ENCODE results near the gene MAP4K2.

Gene MAP4K2

DNA sequence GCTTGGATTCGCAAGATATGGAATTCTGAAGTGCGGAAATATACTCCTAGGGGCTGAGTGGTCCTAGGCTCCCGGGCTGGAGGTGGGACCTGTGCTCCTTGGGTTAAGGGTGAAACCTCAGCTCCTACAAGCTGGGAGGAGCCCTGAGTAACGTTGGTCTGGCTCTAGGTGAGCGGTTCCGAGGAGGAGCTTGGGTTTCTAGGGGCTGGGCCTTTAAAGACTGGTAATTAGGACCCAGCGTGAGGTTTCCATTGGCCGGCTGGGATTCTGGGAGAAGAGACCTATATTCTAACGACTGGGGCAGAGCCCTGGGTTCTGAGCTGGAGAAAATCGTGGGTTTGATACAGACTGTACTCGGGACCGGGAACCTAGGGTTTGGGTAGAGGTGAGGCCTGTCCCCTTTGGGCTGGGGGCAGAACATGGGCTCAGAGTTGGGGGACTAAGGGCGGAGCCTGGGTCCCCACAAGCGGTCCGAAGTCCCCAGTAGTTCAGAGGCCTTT lies 882 bp upstream of the MAP4K2 start:
- peak overlapping the region; percentile 94 for H3K27ac ChIP-seq
- TF ChIP-seq, protein P1, sequence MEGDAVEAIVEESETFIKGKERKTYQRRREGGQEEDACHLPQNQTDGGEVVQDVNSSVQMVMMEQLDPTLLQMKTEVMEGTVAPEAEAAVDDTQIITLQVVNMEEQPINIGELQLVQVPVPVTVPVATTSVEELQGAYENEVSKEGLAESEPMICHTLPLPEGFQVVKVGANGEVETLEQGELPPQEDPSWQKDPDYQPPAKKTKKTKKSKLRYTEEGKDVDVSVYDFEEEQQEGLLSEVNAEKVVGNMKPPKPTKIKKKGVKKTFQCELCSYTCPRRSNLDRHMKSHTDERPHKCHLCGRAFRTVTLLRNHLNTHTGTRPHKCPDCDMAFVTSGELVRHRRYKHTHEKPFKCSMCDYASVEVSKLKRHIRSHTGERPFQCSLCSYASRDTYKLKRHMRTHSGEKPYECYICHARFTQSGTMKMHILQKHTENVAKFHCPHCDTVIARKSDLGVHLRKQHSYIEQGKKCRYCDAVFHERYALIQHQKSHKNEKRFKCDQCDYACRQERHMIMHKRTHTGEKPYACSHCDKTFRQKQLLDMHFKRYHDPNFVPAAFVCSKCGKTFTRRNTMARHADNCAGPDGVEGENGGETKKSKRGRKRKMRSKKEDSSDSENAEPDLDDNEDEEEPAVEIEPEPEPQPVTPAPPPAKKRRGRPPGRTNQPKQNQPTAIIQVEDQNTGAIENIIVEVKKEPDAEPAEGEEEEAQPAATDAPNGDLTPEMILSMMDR (conservative IDR thresholded peaks at IDR 0.05): no peak

DNA sequence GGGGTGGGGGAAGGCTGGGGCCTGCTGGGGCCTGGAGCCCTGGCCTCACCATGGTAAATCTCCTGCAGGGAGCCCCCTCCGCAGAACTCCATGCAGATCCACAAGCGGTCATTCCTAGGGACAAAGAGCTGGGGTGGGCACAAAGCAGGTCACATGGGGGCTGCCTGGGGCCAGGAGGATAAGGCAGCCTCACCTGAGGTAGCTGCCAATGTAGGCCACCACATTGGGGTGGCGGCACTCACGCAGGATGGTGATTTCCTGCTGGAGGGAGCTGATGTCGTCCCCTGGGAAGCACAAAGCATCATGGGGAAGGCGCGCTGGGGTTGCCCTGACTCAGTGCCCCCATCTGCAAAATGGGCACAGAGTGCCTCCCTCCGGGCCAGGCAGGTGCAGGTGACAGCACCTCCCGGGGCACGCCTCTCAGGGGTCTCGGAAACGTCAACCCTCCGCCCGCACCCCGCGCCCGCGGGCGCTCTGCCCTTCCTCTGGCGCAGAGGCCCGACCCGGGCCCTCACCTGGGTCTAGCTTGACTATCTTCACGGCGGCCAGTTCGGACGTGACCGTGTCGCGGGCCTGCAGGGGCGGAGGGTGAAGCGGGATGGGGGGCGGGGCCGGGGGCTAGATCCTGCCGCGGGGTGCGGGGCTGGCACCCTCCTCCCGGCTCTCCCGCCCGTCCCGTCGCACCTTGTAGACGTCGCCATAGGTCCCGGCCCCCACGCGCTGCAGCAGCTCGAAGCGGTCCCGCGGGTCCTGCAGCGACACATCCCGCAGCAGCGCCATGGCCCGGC lies 450 bp downstream of the MAP4K2 start:
- TF ChIP-seq, protein P1 (conservative IDR thresholded peaks at IDR 0.05): no peak
- peak overlapping the region; percentile 94 for H3K27ac ChIP-seq

DNA sequence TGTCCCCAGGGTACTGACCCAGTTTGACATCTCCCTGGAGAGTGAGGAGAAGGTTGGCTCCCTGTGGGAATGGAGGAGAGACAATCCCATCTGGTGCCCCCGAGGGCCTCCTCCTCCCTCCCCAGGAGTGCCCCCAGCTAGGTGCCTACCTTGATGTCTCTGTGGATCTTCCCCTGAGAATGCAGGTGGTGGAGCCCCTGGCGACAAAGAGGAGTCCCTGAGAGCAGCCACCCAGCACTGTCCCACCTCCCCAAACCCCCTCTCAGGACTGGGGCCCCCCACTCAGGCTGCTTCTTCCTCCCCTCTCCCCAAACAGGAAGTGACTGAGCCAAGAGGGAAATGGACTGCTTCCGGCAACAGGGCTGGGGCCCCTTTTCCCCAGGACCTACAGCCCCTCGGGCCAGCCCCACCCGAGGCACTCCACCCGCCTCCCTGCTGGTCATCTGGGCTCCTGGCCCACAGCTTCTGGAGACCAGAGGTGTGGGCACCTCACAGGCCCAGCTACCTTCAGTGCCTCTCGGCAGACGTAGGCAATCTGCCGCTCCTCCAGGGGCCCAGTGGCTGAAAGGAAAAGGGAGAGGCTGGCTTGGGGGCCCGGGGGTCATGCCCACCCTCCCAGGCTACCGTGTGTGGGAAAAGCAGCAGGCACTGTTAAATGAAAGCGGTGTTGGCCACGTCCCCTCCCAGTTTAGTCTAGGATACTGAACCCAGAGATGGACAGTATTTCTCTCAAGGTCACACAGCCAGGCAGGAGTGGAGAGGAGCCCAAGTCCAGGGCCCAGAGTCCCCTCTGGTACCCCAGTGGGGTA lies 1.2 kb downstream of the MAP4K2 start:
- TF ChIP-seq, protein P1 (conservative IDR thresholded peaks at IDR 0.05): no peak
- peak overlapping the region; percentile 94 for H3K27ac ChIP-seq

DNA sequence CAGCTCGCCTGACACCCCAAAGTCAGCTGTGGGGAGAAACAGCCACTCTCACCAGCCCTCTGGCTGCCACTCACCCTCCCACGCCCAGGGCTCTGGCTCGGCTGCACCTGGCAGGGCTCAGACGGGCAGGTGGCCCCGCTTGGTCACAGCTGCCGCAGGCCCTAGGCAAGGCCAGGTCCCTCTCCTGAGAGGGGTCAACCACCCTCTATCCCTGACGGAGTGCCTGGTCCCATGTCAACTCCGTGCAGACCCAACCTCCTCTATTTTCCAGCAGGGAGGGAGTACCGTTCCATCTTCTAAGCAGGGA lies 1.9 kb downstream of the MAP4K2 start:
- peak overlapping the region; percentile 4; the same call in 1 of the 2 replicates for H3K27ac ChIP-seq
- TF ChIP-seq, protein P1 (conservative IDR thresholded peaks at IDR 0.05): no peak

DNA sequence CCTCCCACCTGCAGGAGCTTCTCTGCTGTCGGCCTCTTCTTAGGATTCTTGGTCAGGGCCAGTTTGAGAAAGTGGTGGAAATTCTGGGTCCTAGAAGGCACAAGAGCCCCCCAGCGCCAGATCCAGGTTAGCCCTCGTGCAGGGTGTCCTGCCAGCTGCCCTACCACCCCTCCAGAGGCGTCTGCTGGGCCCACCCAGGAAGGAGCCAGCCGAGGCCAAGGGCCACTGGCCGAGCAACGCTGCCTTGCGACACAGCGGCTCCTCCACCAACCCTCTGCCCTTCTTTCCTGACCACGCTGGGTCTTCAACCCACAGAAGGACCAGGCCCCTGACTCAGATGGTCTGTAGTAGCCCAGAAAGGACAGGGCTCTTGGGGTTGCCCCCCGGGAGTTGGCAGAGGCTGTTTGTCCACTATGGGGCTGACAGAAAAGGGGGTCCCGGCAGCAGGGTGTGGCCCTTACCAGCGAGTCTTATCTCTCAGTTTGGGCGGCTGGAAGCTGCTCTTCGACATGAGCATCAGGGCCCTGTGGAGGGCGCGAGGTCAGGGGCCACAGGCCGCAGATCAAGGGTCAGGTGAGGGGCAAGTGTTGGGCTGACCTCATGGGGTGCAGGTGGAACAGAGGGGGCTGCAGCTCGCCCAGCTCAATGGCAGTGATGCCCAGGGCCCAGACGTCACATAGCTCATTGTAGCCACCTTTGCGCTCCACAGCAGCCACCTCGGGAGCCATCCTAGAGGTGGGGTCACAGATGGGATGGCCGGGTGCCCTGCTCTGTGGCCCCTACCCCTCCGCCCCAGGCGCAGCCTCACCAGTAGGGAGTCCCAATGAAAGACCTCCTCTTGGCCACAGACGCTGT lies 2.5 kb downstream of the MAP4K2 start:
- TF ChIP-seq, protein P1 (conservative IDR thresholded peaks at IDR 0.05): no peak
- peak overlapping the region; percentile 9; the same call in 1 of the 2 replicates for H3K27ac ChIP-seq

DNA sequence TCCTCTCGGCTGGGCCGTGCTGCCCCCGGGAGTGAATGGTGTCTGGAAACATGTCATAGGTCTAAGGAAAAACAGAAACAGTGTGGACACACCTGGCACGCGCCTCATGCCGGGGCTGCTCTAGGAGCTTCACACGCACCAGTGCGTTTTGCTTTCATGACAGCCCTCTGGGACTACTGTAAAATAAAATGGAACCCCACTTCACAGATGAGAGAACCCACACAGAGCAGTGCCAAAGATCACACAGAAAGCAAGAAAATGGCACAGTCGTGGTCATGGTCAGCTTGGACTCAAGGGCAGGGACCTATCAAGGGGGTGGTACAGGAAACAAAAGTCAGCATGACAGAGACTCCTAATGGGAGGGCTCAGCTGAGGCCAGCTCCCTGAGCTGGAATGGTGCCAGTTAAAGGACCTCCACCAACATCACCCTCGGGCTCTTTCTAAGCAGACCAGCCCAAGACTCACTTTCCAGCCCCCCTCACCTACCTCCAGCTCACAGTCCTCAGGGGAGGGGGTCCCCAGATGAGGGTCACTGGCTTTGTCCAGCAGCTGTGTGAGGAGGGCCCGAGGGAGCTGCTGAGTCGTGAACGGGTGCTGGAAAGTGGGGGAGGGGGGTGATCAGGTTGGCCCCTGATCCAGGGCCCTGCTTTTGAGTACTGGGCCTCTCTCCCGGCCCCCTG lies 3.3 kb downstream of the MAP4K2 start:
- peak overlapping the region; percentile 9; the same call in 1 of the 2 replicates for H3K27ac ChIP-seq
- TF ChIP-seq, protein P1 (conservative IDR thresholded peaks at IDR 0.05): no peak
